Measurements from ENCODE around the gene ADAT3.
A peak's percentile ranks its signal among the peaks of the same experiment; 100 is the strongest.

Gene ADAT3

DNA sequence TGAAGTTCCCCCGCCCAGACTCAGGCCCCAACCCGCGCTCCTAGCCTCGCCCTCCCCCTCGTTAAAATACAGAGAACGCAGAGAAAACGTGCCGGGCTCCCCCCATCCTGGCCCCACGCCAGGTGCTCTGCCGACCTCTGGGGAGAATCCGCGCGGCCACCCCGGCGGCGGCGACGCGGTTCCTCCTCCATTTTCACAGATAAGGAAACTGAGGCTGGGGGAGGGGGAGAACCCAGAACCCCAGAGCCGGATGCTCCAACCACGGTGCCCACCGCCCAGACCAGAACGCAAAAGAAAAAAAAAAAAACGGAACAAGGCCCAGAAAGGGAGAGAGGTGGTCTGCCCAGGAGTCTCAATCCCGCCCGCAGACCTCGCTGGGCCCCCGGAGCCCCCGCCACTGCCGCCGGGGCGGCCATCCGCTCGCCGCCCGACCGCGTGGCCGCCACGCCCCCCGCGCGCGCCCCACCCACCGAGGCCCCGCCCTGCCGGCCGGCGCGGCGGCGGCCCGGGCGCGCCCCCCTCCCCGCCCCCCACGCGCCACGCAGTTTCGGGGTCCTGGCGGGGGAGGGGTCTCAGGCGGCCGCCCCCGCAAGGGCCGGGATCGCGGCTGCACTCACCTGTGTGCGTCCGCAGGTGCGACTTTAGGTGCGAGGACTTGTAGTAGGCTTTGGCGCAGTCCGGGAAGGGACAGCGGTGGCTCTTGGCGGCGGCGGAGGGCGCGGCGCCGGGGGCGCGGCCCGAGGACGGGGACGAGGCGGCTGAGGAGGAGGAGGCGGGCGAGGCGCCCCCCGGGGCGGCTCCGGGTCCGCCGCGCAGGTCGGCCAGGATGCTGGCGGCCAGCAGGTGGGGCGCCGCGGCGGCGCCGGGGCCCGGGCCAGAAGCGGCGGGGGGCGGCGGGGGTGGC is 42.5 kb upstream of the ADAT3 start (continued):
- TF ChIP-seq, protein P1, sequence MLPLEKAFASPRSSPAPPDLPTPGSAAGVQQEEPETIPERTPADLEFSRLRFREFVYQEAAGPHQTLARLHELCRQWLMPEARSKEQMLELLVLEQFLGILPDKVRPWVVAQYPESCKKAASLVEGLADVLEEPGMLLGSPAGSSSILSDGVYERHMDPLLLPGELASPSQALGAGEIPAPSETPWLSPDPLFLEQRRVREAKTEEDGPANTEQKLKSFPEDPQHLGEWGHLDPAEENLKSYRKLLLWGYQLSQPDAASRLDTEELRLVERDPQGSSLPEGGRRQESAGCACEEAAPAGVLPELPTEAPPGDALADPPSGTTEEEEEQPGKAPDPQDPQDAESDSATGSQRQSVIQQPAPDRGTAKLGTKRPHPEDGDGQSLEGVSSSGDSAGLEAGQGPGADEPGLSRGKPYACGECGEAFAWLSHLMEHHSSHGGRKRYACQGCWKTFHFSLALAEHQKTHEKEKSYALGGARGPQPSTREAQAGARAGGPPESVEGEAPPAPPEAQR (tag by site-specific recombination; IDR thresholded peaks at IDR 0.05): no peak
- TF ChIP-seq ZNF10 (tag by site-specific recombination; IDR thresholded peaks at IDR 0.05): no peak
- no peak for TF ChIP-seq SETDB1 (IDR thresholded peaks at IDR 0.05; ENCODE audit: insufficient read length, low read length)
- no peak for TF ChIP-seq HOXC10 (CRISPR knock-in tag; IDR thresholded peaks at IDR 0.05)
- TF ChIP-seq ZNF2 (tag by site-specific recombination; IDR thresholded peaks at IDR 0.05): no peak
- TF ChIP-seq ZNF768 (tag by site-specific recombination; IDR thresholded peaks at IDR 0.05): no peak
- TF ChIP-seq, protein P2, sequence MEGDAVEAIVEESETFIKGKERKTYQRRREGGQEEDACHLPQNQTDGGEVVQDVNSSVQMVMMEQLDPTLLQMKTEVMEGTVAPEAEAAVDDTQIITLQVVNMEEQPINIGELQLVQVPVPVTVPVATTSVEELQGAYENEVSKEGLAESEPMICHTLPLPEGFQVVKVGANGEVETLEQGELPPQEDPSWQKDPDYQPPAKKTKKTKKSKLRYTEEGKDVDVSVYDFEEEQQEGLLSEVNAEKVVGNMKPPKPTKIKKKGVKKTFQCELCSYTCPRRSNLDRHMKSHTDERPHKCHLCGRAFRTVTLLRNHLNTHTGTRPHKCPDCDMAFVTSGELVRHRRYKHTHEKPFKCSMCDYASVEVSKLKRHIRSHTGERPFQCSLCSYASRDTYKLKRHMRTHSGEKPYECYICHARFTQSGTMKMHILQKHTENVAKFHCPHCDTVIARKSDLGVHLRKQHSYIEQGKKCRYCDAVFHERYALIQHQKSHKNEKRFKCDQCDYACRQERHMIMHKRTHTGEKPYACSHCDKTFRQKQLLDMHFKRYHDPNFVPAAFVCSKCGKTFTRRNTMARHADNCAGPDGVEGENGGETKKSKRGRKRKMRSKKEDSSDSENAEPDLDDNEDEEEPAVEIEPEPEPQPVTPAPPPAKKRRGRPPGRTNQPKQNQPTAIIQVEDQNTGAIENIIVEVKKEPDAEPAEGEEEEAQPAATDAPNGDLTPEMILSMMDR (tag by site-specific recombination; IDR thresholded peaks at IDR 0.05): no peak
- peak; percentile 81; the same call in 1 of the 2 replicates for TF ChIP-seq ZEB2 (tag by site-specific recombination; IDR thresholded peaks at IDR 0.05)
- TF ChIP-seq, protein P3, sequence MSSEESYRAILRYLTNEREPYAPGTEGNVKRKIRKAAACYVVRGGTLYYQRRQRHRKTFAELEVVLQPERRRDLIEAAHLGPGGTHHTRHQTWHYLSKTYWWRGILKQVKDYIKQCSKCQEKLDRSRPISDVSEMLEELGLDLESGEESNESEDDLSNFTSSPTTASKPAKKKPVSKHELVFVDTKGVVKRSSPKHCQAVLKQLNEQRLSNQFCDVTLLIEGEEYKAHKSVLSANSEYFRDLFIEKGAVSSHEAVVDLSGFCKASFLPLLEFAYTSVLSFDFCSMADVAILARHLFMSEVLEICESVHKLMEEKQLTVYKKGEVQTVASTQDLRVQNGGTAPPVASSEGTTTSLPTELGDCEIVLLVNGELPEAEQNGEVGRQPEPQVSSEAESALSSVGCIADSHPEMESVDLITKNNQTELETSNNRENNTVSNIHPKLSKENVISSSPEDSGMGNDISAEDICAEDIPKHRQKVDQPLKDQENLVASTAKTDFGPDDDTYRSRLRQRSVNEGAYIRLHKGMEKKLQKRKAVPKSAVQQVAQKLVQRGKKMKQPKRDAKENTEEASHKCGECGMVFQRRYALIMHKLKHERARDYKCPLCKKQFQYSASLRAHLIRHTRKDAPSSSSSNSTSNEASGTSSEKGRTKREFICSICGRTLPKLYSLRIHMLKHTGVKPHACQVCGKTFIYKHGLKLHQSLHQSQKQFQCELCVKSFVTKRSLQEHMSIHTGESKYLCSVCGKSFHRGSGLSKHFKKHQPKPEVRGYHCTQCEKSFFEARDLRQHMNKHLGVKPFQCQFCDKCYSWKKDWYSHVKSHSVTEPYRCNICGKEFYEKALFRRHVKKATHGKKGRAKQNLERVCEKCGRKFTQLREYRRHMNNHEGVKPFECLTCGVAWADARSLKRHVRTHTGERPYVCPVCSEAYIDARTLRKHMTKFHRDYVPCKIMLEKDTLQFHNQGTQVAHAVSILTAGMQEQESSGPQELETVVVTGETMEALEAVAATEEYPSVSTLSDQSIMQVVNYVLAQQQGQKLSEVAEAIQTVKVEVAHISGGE (tag by site-specific recombination; conservative IDR thresholded peaks at IDR 0.05; ENCODE audit: low read depth): no peak
- no peak for TF ChIP-seq RBAK (tag by site-specific recombination; IDR thresholded peaks at IDR 0.05)
- TF ChIP-seq BCL11B (tag by site-specific recombination; IDR thresholded peaks at IDR 0.05; ENCODE audit: low read depth): peak; percentile 49; the same call in 1 of the 2 replicates
- TF ChIP-seq MYNN (tag by site-specific recombination; IDR thresholded peaks at IDR 0.05; ENCODE audit: borderline replicate concordance): no peak
- no peak for TF ChIP-seq ZNF558 (tag by site-specific recombination; IDR thresholded peaks at IDR 0.05)
- TF ChIP-seq ZNF549 (tag by site-specific recombination; IDR thresholded peaks at IDR 0.05): no peak
- no peak for TF ChIP-seq TRIM28 (IDR thresholded peaks at IDR 0.05; ENCODE audit: borderline replicate concordance, low read length)
- no peak for TF ChIP-seq ZNF202 (tag by site-specific recombination; IDR thresholded peaks at IDR 0.05; ENCODE audit: borderline replicate concordance)
- TF ChIP-seq OVOL3 (tag by site-specific recombination; IDR thresholded peaks at IDR 0.05): no peak
- TF ChIP-seq ZNF292 (tag by site-specific recombination; IDR thresholded peaks at IDR 0.05; ENCODE audit: borderline replicate concordance, low read depth): no peak
- TF ChIP-seq ZNF555 (tag by site-specific recombination; conservative IDR thresholded peaks at IDR 0.05): no peak
- TF ChIP-seq, protein P4, sequence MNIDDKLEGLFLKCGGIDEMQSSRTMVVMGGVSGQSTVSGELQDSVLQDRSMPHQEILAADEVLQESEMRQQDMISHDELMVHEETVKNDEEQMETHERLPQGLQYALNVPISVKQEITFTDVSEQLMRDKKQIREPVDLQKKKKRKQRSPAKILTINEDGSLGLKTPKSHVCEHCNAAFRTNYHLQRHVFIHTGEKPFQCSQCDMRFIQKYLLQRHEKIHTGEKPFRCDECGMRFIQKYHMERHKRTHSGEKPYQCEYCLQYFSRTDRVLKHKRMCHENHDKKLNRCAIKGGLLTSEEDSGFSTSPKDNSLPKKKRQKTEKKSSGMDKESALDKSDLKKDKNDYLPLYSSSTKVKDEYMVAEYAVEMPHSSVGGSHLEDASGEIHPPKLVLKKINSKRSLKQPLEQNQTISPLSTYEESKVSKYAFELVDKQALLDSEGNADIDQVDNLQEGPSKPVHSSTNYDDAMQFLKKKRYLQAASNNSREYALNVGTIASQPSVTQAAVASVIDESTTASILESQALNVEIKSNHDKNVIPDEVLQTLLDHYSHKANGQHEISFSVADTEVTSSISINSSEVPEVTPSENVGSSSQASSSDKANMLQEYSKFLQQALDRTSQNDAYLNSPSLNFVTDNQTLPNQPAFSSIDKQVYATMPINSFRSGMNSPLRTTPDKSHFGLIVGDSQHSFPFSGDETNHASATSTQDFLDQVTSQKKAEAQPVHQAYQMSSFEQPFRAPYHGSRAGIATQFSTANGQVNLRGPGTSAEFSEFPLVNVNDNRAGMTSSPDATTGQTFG (tag by site-specific recombination; IDR thresholded peaks at IDR 0.05; ENCODE audit: borderline replicate concordance): no peak
- TF ChIP-seq ZNF175 (tag by site-specific recombination; IDR thresholded peaks at IDR 0.05): no peak
- no peak for TF ChIP-seq ZNF548 (tag by site-specific recombination; IDR thresholded peaks at IDR 0.05)
- TF ChIP-seq ZFHX2 (tag by site-specific recombination; conservative IDR thresholded peaks at IDR 0.05): peak; percentile 68
- TF ChIP-seq, protein P5, sequence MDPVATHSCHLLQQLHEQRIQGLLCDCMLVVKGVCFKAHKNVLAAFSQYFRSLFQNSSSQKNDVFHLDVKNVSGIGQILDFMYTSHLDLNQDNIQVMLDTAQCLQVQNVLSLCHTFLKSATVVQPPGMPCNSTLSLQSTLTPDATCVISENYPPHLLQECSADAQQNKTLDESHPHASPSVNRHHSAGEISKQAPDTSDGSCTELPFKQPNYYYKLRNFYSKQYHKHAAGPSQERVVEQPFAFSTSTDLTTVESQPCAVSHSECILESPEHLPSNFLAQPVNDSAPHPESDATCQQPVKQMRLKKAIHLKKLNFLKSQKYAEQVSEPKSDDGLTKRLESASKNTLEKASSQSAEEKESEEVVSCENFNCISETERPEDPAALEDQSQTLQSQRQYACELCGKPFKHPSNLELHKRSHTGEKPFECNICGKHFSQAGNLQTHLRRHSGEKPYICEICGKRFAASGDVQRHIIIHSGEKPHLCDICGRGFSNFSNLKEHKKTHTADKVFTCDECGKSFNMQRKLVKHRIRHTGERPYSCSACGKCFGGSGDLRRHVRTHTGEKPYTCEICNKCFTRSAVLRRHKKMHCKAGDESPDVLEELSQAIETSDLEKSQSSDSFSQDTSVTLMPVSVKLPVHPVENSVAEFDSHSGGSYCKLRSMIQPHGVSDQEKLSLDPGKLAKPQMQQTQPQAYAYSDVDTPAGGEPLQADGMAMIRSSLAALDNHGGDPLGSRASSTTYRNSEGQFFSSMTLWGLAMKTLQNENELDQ (tag by site-specific recombination; IDR thresholded peaks at IDR 0.05; ENCODE audit: low read depth): no peak
- no peak for TF ChIP-seq ZNF416 (tag by site-specific recombination; IDR thresholded peaks at IDR 0.05)
